Measurements from ENCODE around the gene EIF1AD. TPM values are rescaled to one million over a fixed set of nuclear protein-coding genes. Genes with fewer than 3 reads are reported as not detected.
"Not testable (repeated sequence)": the region's sequence is repeated elsewhere in the genome, so short reads cannot be mapped to it uniquely, and the experiment has no call there.

EIF1AD gene
- total and polyA plus RNA-seq, 2 experiments from 2014 or later = 16.1 to 32.1 TPM

DNA sequence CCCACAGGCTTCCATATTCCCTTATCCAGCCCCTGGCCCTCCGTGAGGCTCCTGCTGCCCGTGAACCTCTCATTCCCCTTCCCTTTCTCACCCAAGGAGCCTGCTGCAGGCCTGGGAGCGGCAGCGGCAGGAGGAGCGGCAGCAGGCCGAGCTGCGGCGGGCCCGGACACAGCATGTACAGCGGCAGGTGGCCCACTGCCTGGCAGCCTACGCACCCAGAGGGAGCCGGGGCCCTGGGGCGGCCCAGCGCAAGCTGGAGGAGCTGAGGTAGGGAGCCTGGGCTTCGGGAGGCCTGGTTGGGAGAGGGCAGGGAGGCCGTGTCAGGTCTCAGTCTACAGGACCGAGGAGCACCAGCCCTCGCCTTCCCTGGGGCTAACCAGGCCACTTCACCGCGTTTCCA is 48.5 kb downstream of the EIF1AD start:
- Mint-ChIP-seq H3K36me3 (ENCODE audit: low read depth) (no peaks in the 10 kb centered on the region), H3K27ac (no peak overlapping the region), H3K4me3 (no peak overlapping the region), H3K4me1 (peaks cover 3% of the 10 kb centered on the region; the same call in 2 of the 3 replicates), H3K9me3 (no peaks in the 10 kb centered on the region), H3K27me3 (ENCODE audit: insufficient read depth, low read depth, poor library complexity) (peaks cover 2% of the 10 kb centered on the region)
- Histone ChIP-seq H3K36me3 (ENCODE audit: insufficient read depth) (no peaks in the 10 kb centered on the region), H3K79me2 (replicated peaks; ENCODE audit: insufficient read depth) (no peaks in the 10 kb centered on the region), H3K27me3 (ENCODE audit: insufficient read depth) (no peaks in the 10 kb centered on the region), H3K27ac (ENCODE audit: low read depth) (no peak overlapping the region), H4K20me1 (replicated peaks; ENCODE audit: insufficient read depth) (no peaks in the 10 kb centered on the region), H2AFZ (no peak overlapping the region), H3F3A (replicated peaks; ENCODE audit: low read depth) (0 out of 2 replicates have a peak, but pooled peaks cover 3% of the 10 kb centered on the region), H3K4me1 (ENCODE audit: insufficient read depth) (no peaks in the 10 kb centered on the region), H3K4me2 (no peak overlapping the region), H3K9me2 (ENCODE audit: insufficient read depth) (no peaks in the 10 kb centered on the region), H3K4me3 (no peak overlapping the region)
- DNase-seq (ENCODE audit: low spot score) (no peak), ATAC-seq (0 out of 3 replicates have a peak, but pooled peaks have one; percentile 27)
- TF ChIP-seq STAT1 (IDR thresholded peaks at IDR 0.05; ENCODE audit: unreplicated experiment) (no peak), JUNB (IDR thresholded peaks at IDR 0.05; ENCODE audit: unreplicated experiment) (no peak), ZNF114 (CRISPR knock-in tag; IDR thresholded peaks at IDR 0.05) (no peak), NANOG (IDR thresholded peaks at IDR 0.05; ENCODE audit: borderline replicate concordance) (no peak), CREB1 (CRISPR knock-in tag; IDR thresholded peaks at IDR 0.05; ENCODE audit: low read depth) (no peak), EZH2phosphoT487 (IDR thresholded peaks at IDR 0.05; ENCODE audit: unreplicated experiment) (no peak), EZH2 (IDR thresholded peaks at IDR 0.05; ENCODE audit: low read depth, unreplicated experiment) (no peak)
- TF ChIP-seq, protein P1, sequence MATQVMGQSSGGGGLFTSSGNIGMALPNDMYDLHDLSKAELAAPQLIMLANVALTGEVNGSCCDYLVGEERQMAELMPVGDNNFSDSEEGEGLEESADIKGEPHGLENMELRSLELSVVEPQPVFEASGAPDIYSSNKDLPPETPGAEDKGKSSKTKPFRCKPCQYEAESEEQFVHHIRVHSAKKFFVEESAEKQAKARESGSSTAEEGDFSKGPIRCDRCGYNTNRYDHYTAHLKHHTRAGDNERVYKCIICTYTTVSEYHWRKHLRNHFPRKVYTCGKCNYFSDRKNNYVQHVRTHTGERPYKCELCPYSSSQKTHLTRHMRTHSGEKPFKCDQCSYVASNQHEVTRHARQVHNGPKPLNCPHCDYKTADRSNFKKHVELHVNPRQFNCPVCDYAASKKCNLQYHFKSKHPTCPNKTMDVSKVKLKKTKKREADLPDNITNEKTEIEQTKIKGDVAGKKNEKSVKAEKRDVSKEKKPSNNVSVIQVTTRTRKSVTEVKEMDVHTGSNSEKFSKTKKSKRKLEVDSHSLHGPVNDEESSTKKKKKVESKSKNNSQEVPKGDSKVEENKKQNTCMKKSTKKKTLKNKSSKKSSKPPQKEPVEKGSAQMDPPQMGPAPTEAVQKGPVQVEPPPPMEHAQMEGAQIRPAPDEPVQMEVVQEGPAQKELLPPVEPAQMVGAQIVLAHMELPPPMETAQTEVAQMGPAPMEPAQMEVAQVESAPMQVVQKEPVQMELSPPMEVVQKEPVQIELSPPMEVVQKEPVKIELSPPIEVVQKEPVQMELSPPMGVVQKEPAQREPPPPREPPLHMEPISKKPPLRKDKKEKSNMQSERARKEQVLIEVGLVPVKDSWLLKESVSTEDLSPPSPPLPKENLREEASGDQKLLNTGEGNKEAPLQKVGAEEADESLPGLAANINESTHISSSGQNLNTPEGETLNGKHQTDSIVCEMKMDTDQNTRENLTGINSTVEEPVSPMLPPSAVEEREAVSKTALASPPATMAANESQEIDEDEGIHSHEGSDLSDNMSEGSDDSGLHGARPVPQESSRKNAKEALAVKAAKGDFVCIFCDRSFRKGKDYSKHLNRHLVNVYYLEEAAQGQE (IDR thresholded peaks at IDR 0.05; ENCODE audit: unreplicated experiment) = no peak
- TF ChIP-seq, protein P2, sequence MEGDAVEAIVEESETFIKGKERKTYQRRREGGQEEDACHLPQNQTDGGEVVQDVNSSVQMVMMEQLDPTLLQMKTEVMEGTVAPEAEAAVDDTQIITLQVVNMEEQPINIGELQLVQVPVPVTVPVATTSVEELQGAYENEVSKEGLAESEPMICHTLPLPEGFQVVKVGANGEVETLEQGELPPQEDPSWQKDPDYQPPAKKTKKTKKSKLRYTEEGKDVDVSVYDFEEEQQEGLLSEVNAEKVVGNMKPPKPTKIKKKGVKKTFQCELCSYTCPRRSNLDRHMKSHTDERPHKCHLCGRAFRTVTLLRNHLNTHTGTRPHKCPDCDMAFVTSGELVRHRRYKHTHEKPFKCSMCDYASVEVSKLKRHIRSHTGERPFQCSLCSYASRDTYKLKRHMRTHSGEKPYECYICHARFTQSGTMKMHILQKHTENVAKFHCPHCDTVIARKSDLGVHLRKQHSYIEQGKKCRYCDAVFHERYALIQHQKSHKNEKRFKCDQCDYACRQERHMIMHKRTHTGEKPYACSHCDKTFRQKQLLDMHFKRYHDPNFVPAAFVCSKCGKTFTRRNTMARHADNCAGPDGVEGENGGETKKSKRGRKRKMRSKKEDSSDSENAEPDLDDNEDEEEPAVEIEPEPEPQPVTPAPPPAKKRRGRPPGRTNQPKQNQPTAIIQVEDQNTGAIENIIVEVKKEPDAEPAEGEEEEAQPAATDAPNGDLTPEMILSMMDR (conservative IDR thresholded peaks at IDR 0.05; ENCODE audit: low read depth in 2 of 2) = no peak

DNA sequence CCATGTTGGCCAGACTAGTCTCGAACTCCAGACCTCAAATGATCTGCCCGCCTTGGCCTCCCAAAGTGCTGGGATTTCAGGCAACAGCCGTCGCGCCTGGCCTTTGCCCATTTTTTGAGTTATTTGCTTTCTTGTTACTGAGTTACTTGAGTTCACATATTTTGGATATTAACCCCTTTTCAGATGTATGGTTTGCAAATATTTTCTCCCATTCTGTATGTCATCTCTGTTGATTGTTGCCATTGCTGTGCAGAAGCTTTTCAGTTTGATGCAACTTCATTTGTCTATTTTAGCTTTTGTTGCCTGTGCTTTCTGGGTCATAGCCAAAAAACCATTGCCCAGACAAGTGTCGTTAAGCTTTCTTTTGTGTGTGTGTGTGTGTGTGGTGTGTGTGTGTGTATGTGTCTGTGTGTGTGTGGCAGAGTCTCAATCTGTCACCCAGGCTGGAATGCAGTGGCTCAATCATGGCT is 49.9 kb downstream of the EIF1AD start:
- Mint-ChIP-seq H3K27me3 (ENCODE audit: insufficient read depth, low read depth, poor library complexity) (peaks cover 2% of the 10 kb centered on the region), H3K27ac (no peak overlapping the region)

DNA sequence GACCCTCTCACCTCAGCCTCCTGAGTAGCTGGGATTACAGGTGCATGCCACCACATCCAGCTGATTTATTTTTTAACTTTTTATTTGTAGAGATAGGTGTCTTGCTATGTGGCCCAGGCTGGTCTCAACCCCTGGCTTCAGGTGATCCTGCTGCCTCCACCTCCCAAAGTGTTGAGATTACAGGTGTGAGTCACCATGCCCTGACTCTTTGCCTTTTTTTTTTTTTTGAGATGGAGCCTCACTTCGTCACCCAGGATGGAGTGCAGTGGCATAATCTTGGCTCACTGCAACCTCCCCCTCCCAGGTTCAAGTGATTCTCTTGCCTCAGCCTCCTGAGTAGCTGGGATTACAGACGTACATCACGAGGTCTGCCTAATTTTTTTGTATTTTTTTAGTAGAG is 50.3 kb downstream of the EIF1AD start:
- not testable (repeated sequence) for H3K4me1 ChIP-seq (ENCODE audit: insufficient read depth); ATAC-seq; DNase-seq (ENCODE audit: low spot score); H3K9me3 Mint-ChIP-seq; H3K4me2 ChIP-seq; H3K4me1 Mint-ChIP-seq; H3K27me3 ChIP-seq (ENCODE audit: insufficient read depth); H3K4me3 ChIP-seq; H3K36me3 ChIP-seq (ENCODE audit: insufficient read depth); H3K9me2 ChIP-seq (ENCODE audit: insufficient read depth); H3K79me2 ChIP-seq (replicated peaks; ENCODE audit: insufficient read depth); H3F3A ChIP-seq (replicated peaks; ENCODE audit: low read depth); H3K4me3 Mint-ChIP-seq; H4K20me1 ChIP-seq (replicated peaks; ENCODE audit: insufficient read depth); H3K27me3 Mint-ChIP-seq (ENCODE audit: insufficient read depth, low read depth, poor library complexity); H3K27ac Mint-ChIP-seq; H2AFZ ChIP-seq; H3K36me3 Mint-ChIP-seq (ENCODE audit: low read depth); H3K27ac ChIP-seq (ENCODE audit: low read depth)

More for the DNA sequence above, 49.9 kb downstream of the EIF1AD start:
- H2AFZ ChIP-seq = no peak overlapping the region
- no peaks in the 10 kb centered on the region for H3K36me3 ChIP-seq (ENCODE audit: insufficient read depth)
- no peak overlapping the region for H3K4me3 ChIP-seq
- no peak overlapping the region for H3K27ac ChIP-seq (ENCODE audit: low read depth)
- H3K4me1 ChIP-seq (ENCODE audit: insufficient read depth) = peaks cover under 1% of the 10 kb centered on the region; the same call in 1 of the 2 replicates
- DNase-seq (ENCODE audit: low spot score) = no peak
- H3F3A ChIP-seq (replicated peaks; ENCODE audit: low read depth) = peaks cover 3% of the 10 kb centered on the region; the same call in 1 of the 2 replicates
- Mint-ChIP-seq H3K4me1 (peaks cover 5% of the 10 kb centered on the region), H3K36me3 (ENCODE audit: low read depth) (peaks cover 2% of the 10 kb centered on the region; the same call in 1 of the 3 replicates), H3K4me3 (no peak overlapping the region), H3K9me3 (no peaks in the 10 kb centered on the region)
- H3K27me3 ChIP-seq (ENCODE audit: insufficient read depth) = no peaks in the 10 kb centered on the region
- no peaks in the 10 kb centered on the region for H3K79me2 ChIP-seq (replicated peaks; ENCODE audit: insufficient read depth)
- no peak overlapping the region for H3K4me2 ChIP-seq
- ATAC-seq = no peak
- no peaks in the 10 kb centered on the region for H4K20me1 ChIP-seq (replicated peaks; ENCODE audit: insufficient read depth)
- no peaks in the 10 kb centered on the region for H3K9me2 ChIP-seq (ENCODE audit: insufficient read depth)
- TF ChIP-seq EZH2 (IDR thresholded peaks at IDR 0.05; ENCODE audit: low read depth, unreplicated experiment) = no peak
- TF ChIP-seq CREB1 (CRISPR knock-in tag; IDR thresholded peaks at IDR 0.05; ENCODE audit: low read depth) = no peak
- TF ChIP-seq NANOG (IDR thresholded peaks at IDR 0.05; ENCODE audit: borderline replicate concordance) = no peak

DNA sequence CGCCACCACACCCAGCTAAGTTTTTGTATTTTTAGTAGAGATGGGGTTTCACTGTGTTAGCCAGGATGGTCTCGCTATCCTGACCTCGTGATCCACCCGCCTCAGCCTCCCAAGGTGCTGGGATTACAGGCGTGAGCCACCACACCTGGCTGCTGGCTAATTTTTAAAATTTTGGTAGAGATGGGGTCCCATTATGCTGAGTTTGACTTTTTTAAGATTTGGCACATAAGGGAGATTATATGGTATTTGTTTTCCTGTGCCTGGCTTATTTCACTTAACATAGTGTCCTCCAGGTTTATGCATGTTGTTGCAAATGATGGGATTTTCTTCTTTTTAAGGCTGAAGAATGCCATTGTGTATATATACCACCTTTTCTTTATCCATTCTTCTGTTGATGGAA is 51.2 kb downstream of the EIF1AD start:
- not testable (repeated sequence) for H4K20me1 ChIP-seq (replicated peaks; ENCODE audit: insufficient read depth); DNase-seq (ENCODE audit: low spot score); H3K27me3 Mint-ChIP-seq (ENCODE audit: insufficient read depth, low read depth, poor library complexity); H3K9me3 Mint-ChIP-seq; H3K36me3 ChIP-seq (ENCODE audit: insufficient read depth); H3K4me2 ChIP-seq; H3K79me2 ChIP-seq (replicated peaks; ENCODE audit: insufficient read depth); H3K27me3 ChIP-seq (ENCODE audit: insufficient read depth); H2AFZ ChIP-seq; H3K4me3 Mint-ChIP-seq; H3K27ac Mint-ChIP-seq; H3K27ac ChIP-seq (ENCODE audit: low read depth); H3K4me3 ChIP-seq; ATAC-seq; H3F3A ChIP-seq (replicated peaks; ENCODE audit: low read depth); H3K9me2 ChIP-seq (ENCODE audit: insufficient read depth); H3K36me3 Mint-ChIP-seq (ENCODE audit: low read depth)
- peaks cover 16% of the 10 kb centered on the region for H3K4me1 Mint-ChIP-seq
- H3K4me1 ChIP-seq (ENCODE audit: insufficient read depth) = peaks cover 13% of the 10 kb centered on the region
